Fibroblast of lung (primary cell): ENCODE results near the gene MUC2.

Experiments used
- CTCF ChIP-seq, 2 donors: IDR thresholded peaks in 1 of 2; conservative IDR thresholded peaks in 1 of 2; 1 replicate in 1 of 2; 2 replicates in 1 of 2; pipeline ENCODE4 v1.5.1; 2011 to 2012; ENCODE audit warnings: low read length in 2 of 2, control low read depth in 1 of 2, inconsistent platforms in 1 of 2, low read depth in 1 of 2, mild to moderate bottlenecking in 1 of 2
- EZH2 ChIP-seq: IDR thresholded peaks from 2 replicates; pipeline ENCODE4 v1.5.1; 2012; ENCODE audit warnings: low read length, control low read depth, mild to moderate bottlenecking; ENCODE audit errors: missing control alignments

DNA sequence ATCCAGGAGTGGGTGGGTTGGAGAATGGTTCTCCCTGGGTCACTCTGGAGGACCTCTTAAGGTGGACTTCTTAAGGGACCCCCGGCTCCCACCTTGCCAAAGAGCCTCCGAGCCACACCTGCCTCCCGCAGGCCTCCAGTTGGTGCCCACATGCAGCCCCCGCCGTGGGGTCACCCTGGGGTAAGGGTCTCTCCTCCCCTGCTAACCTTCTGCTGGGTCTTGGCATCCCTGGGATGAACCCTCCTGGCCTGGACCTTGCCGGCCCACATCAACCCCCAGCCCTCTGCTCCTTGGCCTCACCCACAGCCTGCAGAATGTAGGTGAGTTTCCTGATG lies 25.6 kb upstream of the MUC2 start:
- TF ChIP-seq CTCF (conservative IDR thresholded peaks at IDR 0.05 in 1 of 2, IDR thresholded peaks at IDR 0.05 in 1 of 2; ENCODE audit: low read depth in 1 of 2, low read length in 2 of 2) (no peak), EZH2 (no peak)
